Stimulated activated memory B cell treated with anti-CD40 and anti-IgM and Interleukin-4, amounts not matched to agents 10 μg/mL and 1 μg/mL and 100 μg/mL, for 72 hours (primary cell): ENCODE measurements around the gene DTNBP1.

Experiments used
- ATAC-seq: fragments of 150-1000 bp; cut with Tn5 transposase; 2 replicates; pipeline ENCODE4 v1.10.0; 2021
- H3K27ac Mint-ChIP-seq: one replicate; pipeline ENCODE4 v1.8.0; 2022; ENCODE audit warnings: mild to moderate bottlenecking, mixed read lengths
- H3K27me3 Mint-ChIP-seq: one replicate; pipeline ENCODE4 v1.8.0; 2022; ENCODE audit warnings: mixed read lengths
- H3K36me3 Mint-ChIP-seq: one replicate; pipeline ENCODE4 v1.8.0; 2022; ENCODE audit warnings: mixed read lengths
- H3K4me1 Mint-ChIP-seq: one replicate; pipeline ENCODE4 v1.8.0; 2022; ENCODE audit warnings: mixed read lengths
- H3K4me3 Mint-ChIP-seq: one replicate; pipeline ENCODE4 v1.8.0; 2022; ENCODE audit warnings: mild to moderate bottlenecking, moderate library complexity, mixed read lengths
- H3K9me3 Mint-ChIP-seq: one replicate; pipeline ENCODE4 v1.8.0; 2022; ENCODE audit warnings: mixed read lengths

Gene DTNBP1

DNA sequence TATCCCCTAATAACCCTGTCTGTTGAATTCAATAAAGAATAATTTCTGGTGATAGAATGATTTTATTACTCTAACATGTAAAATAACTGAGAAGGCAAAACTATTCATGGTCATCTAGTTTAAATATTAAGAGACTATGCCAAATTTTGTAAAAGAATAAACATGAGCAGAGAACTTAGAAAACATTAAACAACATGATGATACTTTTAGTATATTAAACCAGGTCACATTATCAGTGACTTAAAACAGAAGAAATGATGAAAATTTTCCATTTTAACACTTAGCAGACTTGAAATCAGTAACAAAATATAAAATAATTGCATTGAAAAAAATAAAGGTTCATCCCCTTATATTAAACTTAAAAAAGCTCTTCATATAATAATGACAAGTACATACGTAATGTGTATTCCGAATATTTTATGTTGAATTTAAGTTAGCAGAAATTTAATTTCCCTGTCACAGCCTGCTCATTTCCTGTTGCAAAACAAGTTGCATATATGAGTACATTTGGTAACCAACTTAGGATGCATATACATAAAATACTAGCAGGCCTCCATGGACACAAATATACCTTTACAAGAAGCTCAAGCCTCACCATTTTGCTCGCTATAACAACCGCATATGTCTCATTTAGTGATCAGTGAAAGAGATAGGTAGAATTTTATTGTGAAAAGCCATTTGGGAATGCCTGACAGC, 40.6 kb downstream of the DTNBP1 start:
- H3K27ac Mint-ChIP-seq, result peak overlapping the region; percentile 63

GRCh38 chr6:15621203-15622044, 41.4 kb downstream of the DTNBP1 start:
- no peaks in the 10 kb centered on the region for H3K27me3 Mint-ChIP-seq
- H3K9me3 Mint-ChIP-seq, result peaks cover 2% of the 10 kb centered on the region
- H3K4me3 Mint-ChIP-seq, result peak overlapping the region; percentile 27
- H3K27ac Mint-ChIP-seq, result peak overlapping the region; percentile 63
- H3K36me3 Mint-ChIP-seq, result peaks cover 19% of the 10 kb centered on the region
- H3K4me1 Mint-ChIP-seq, result peaks cover 34% of the 10 kb centered on the region
- peak; percentile 97 for ATAC-seq

More for the DNA sequence above, 40.6 kb downstream of the DTNBP1 start:
- ATAC-seq, result no peak
- Mint-ChIP-seq H3K4me1 (peaks cover 26% of the 10 kb centered on the region), H3K4me3 (no peak overlapping the region), H3K9me3 (peaks cover 2% of the 10 kb centered on the region), H3K36me3 (peaks cover 21% of the 10 kb centered on the region), H3K27me3 (no peaks in the 10 kb centered on the region)

- Mint-ChIP-seq H3K27me3 (no peaks in the 10 kb centered on the region), H3K27ac (no peak overlapping the region), H3K4me1 (peaks cover 42% of the 10 kb centered on the region), H3K4me3 (no peak overlapping the region), H3K9me3 (peaks cover 2% of the 10 kb centered on the region), H3K36me3 (peaks cover 23% of the 10 kb centered on the region)
- no peak for ATAC-seq
These were observed 42.2 kb downstream of the DTNBP1 start for GRCh38 chr6:15620611-15621010.

DNA sequence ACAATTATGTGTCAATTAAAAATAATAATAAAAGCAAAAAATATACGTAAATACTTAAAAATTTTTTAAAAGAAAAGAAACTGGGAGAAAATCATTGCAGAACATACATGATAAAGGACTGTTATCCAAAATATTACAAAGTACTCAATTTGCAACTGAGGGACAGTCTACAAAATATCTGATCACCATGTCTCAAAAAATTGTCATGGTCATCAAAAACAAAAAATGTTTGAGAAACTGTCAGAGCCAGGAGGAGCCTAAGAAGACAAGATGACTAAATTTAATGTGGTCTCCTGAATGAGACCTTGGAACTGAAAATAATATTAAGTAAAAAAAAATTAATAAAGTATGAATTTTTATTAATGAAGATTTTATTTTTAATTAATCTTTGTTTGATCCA, 43.5 kb downstream of the DTNBP1 start:
- no peak overlapping the region for H3K27ac Mint-ChIP-seq
- no peak overlapping the region for H3K4me3 Mint-ChIP-seq
- peaks cover 2% of the 10 kb centered on the region for H3K9me3 Mint-ChIP-seq
- H3K4me1 Mint-ChIP-seq, result peaks cover 44% of the 10 kb centered on the region
- ATAC-seq, result no peak
- H3K27me3 Mint-ChIP-seq, result no peaks in the 10 kb centered on the region
- peaks cover 33% of the 10 kb centered on the region for H3K36me3 Mint-ChIP-seq

DNA sequence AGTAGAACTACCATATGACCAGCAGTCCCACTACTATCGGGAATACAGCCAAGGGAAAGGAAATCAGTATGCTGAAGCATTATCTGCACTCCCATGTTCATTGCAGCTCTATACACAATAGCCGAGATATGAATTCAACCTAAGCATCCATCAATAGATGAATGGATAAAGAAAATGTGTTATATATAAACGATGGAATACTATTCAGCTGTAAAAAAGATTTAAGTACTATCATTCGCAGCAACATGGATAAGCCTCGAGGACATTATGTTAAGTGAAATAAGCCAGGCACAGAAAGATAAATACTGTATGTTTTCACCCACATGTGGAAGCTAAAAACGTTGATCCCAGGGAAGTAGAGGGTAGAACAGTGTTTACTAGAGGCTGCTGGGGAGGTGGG, 44.1 kb downstream of the DTNBP1 start:
- Mint-ChIP-seq H3K4me1 (peaks cover 51% of the 10 kb centered on the region), H3K27me3 (no peaks in the 10 kb centered on the region), H3K9me3 (peaks cover 2% of the 10 kb centered on the region), H3K4me3 (no peak overlapping the region), H3K36me3 (peaks cover 40% of the 10 kb centered on the region), H3K27ac (no peak overlapping the region)
- ATAC-seq, result no peak

GRCh38 chr6:15616261-15616660, 46.6 kb downstream of the DTNBP1 start:
- Mint-ChIP-seq H3K27ac (peak overlapping the region; percentile 66), H3K4me3 (no peak overlapping the region), H3K4me1 (peaks cover 55% of the 10 kb centered on the region)

DNA sequence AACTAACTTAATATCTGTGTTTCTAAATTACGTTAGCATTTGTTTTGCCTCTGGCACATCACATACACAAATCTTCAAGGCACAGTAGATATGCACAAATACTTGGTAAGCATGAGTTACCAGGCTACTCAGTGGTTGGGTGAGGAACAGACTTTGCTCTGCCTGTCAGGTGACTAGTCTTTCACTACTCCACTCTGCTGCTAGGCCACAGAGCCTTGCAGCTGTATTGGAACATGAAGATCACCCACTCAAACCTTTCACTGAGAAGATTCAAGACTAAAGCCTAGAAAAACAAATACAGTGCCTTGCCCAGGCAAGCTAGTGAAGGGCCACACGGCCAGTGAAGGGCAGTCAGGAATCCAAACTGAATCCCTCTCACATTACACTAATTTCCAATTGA, 47.0 kb downstream of the DTNBP1 start:
- peak; percentile 82 for ATAC-seq
- Mint-ChIP-seq H3K4me3 (no peak overlapping the region), H3K27ac (peak overlapping the region; percentile 66), H3K36me3 (peaks cover 60% of the 10 kb centered on the region), H3K4me1 (peaks cover 54% of the 10 kb centered on the region), H3K27me3 (no peaks in the 10 kb centered on the region), H3K9me3 (peaks cover 2% of the 10 kb centered on the region)

More at GRCh38 chr6:15616261-15616660, 46.6 kb downstream of the DTNBP1 start:
- no peak for ATAC-seq
- Mint-ChIP-seq H3K36me3 (peaks cover 56% of the 10 kb centered on the region), H3K27me3 (no peaks in the 10 kb centered on the region), H3K9me3 (peaks cover 2% of the 10 kb centered on the region)

GRCh38 chr6:15614277-15614676, 48.6 kb downstream of the DTNBP1 start:
- Mint-ChIP-seq H3K4me3 (no peak overlapping the region), H3K27ac (peak overlapping the region; percentile 64), H3K9me3 (peaks cover 2% of the 10 kb centered on the region), H3K27me3 (no peaks in the 10 kb centered on the region), H3K36me3 (peaks cover 75% of the 10 kb centered on the region), H3K4me1 (peaks cover 54% of the 10 kb centered on the region)
- no peak for ATAC-seq

GRCh38 chr6:15608396-15608795, 54.4 kb downstream of the DTNBP1 start:
- Mint-ChIP-seq H3K9me3 (no peaks in the 10 kb centered on the region), H3K4me1 (peaks cover 33% of the 10 kb centered on the region), H3K27me3 (no peaks in the 10 kb centered on the region), H3K4me3 (no peak overlapping the region), H3K27ac (no peak overlapping the region), H3K36me3 (peaks cover 69% of the 10 kb centered on the region)
- no peak for ATAC-seq

DNA sequence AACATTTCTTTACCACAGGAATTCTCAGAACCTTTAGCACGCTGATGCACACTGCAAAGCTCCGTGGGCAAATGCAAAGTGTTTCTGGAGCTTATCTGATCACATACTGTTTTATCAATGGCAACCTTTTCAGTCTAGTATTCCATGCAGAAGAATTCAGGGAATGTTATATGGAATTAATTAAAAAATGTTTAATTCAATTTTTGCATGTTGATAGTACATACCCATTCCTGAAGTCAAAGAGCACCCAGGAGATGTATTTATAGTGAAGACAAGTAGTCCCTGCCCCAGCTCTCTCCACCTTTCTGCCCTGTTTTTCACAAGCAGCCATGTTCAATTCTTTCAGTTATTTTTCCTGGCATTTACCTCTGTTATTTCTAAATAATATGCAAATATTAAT, 55.2 kb downstream of the DTNBP1 start:
- no peak for ATAC-seq
- H3K4me3 Mint-ChIP-seq, result no peak overlapping the region
- H3K4me1 Mint-ChIP-seq, result peaks cover 27% of the 10 kb centered on the region
- H3K27ac Mint-ChIP-seq, result no peak overlapping the region
- peaks cover 64% of the 10 kb centered on the region for H3K36me3 Mint-ChIP-seq
- no peaks in the 10 kb centered on the region for H3K27me3 Mint-ChIP-seq
- H3K9me3 Mint-ChIP-seq, result no peaks in the 10 kb centered on the region

- H3K27ac Mint-ChIP-seq, result no peak overlapping the region
These were observed 56.5 kb downstream of the DTNBP1 start for GRCh38 chr6:15606347-15606746.

GRCh38 chr6:15604843-15605242, 58.0 kb downstream of the DTNBP1 start:
- peaks cover 58% of the 10 kb centered on the region for H3K36me3 Mint-ChIP-seq
- no peak overlapping the region for H3K4me3 Mint-ChIP-seq
- no peak for ATAC-seq
- no peaks in the 10 kb centered on the region for H3K9me3 Mint-ChIP-seq
- no peaks in the 10 kb centered on the region for H3K27me3 Mint-ChIP-seq
- no peak overlapping the region for H3K27ac Mint-ChIP-seq
- H3K4me1 Mint-ChIP-seq, result peaks cover 35% of the 10 kb centered on the region

More at GRCh38 chr6:15606347-15606746, 56.5 kb downstream of the DTNBP1 start:
- no peaks in the 10 kb centered on the region for H3K9me3 Mint-ChIP-seq
- no peak for ATAC-seq
- H3K4me3 Mint-ChIP-seq, result no peak overlapping the region
- peaks cover 64% of the 10 kb centered on the region for H3K36me3 Mint-ChIP-seq
- no peaks in the 10 kb centered on the region for H3K27me3 Mint-ChIP-seq
- peaks cover 24% of the 10 kb centered on the region for H3K4me1 Mint-ChIP-seq

DNA sequence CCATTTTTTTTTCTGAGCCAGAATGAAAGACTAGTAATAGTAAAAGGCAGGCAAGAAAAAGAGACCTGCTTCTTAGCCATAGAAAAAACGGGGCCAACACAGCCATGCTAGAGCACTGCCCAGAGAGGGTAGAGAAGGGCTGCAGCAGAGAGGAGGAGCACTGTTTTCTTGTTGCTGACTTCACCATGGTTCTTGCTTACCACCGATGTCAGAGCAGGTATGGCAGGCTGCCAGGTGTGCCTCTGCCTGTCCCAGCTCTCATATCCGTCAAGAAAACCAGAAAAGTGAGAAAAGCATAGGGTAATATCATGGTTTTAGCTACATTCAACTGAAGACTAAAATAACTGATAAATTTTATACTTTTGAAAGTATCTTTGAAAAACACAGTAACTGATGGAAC, 60.7 kb downstream of the DTNBP1 start:
- Mint-ChIP-seq H3K4me1 (peaks cover 23% of the 10 kb centered on the region), H3K27me3 (no peaks in the 10 kb centered on the region), H3K4me3 (no peak overlapping the region), H3K27ac (no peak overlapping the region), H3K9me3 (no peaks in the 10 kb centered on the region), H3K36me3 (peaks cover 40% of the 10 kb centered on the region)
- no peak for ATAC-seq

- Mint-ChIP-seq H3K4me1 (peaks cover 34% of the 10 kb centered on the region), H3K36me3 (peaks cover 38% of the 10 kb centered on the region), H3K27ac (no peak overlapping the region), H3K4me3 (no peak overlapping the region), H3K9me3 (no peaks in the 10 kb centered on the region), H3K27me3 (no peaks in the 10 kb centered on the region)
- no peak for ATAC-seq
These were observed 64.5 kb downstream of the DTNBP1 start for GRCh38 chr6:15598273-15598798.

- Mint-ChIP-seq H3K27ac (no peak overlapping the region), H3K27me3 (no peaks in the 10 kb centered on the region), H3K4me1 (peaks cover 41% of the 10 kb centered on the region)
These were observed 66.5 kb downstream of the DTNBP1 start for GRCh38 chr6:15596186-15596896.

More at GRCh38 chr6:15596186-15596896, 66.5 kb downstream of the DTNBP1 start:
- ATAC-seq, result no peak
- Mint-ChIP-seq H3K9me3 (no peaks in the 10 kb centered on the region), H3K4me3 (no peak overlapping the region), H3K36me3 (peaks cover 30% of the 10 kb centered on the region)
